ENCODE results near the gene TEN1. TPM values are rescaled to one million over a fixed set of nuclear protein-coding genes. Genes with fewer than 3 reads are reported as not detected.
A peak's percentile ranks its signal among the peaks of the same experiment; 100 is the strongest.

Gene TEN1
- total RNA-seq, 2 donors from 2014 or later: 6.0 to 8.1 TPM

GRCh38 chr17:75979705-75980187, 706 bp downstream of the TEN1 start:
- DNase-seq (ENCODE audit: low spot score) (no peak), ATAC-seq (ENCODE audit: insufficient number of reproducible peaks, low FRiP score, low read depth) (peak; percentile 27)
- no peak for TF ChIP-seq CTCF (IDR thresholded peaks at IDR 0.05)
- Histone ChIP-seq H3K27me3 (replicated peaks; ENCODE audit: insufficient read depth) (no peaks in the 10 kb centered on the region), H3K36me3 (no peaks in the 10 kb centered on the region), H3K4me1 (ENCODE audit: control insufficient read depth in 1 of 2, low read depth in 2 of 2) (peaks cover 19 to 36% of the 10 kb centered on the region in 2 donors), H3K27ac (peak overlapping the region; percentile 99), H3K9me3 (no peaks in the 10 kb centered on the region), H3K4me3 (peak overlapping the region; percentile 84)

GRCh38 chr17:75980188-75981018, 1.4 kb downstream of the TEN1 start:
- Histone ChIP-seq H3K27ac (peak overlapping the region; percentile 99), H3K4me1 (ENCODE audit: control insufficient read depth in 1 of 2, low read depth in 2 of 2) (peaks cover 19 to 36% of the 10 kb centered on the region in 2 donors), H3K4me3 (peak overlapping the region; percentile 84), H3K36me3 (no peaks in the 10 kb centered on the region), H3K27me3 (replicated peaks; ENCODE audit: insufficient read depth) (no peaks in the 10 kb centered on the region), H3K9me3 (no peaks in the 10 kb centered on the region)
- no peak for TF ChIP-seq CTCF (IDR thresholded peaks at IDR 0.05)
- DNase-seq (ENCODE audit: low spot score): no peak
- ATAC-seq (ENCODE audit: insufficient number of reproducible peaks, low FRiP score, low read depth): no peak

- DNase-seq (ENCODE audit: low spot score) (no peak), ATAC-seq (ENCODE audit: insufficient number of reproducible peaks, low FRiP score, low read depth) (no peak)
- no peak for TF ChIP-seq CTCF (IDR thresholded peaks at IDR 0.05)
- no peak overlapping the region for H3K4me3 ChIP-seq
- no peaks in the 10 kb centered on the region for H3K36me3 ChIP-seq
- H3K27ac ChIP-seq: no peak overlapping the region
- H3K27me3 ChIP-seq (replicated peaks; ENCODE audit: insufficient read depth): no peaks in the 10 kb centered on the region
- no peaks in the 10 kb centered on the region for H3K9me3 ChIP-seq
- H3K4me1 ChIP-seq (ENCODE audit: control insufficient read depth in 1 of 2, low read depth in 2 of 2): peaks cover 19 to 30% of the 10 kb centered on the region in 2 donors
These were observed 2.1 kb downstream of the TEN1 start for GRCh38 chr17:75981019-75981615.

- Histone ChIP-seq H3K4me3 (no peak overlapping the region), H3K27me3 (replicated peaks; ENCODE audit: insufficient read depth) (no peaks in the 10 kb centered on the region), H3K4me1 (ENCODE audit: control insufficient read depth in 1 of 2, low read depth in 2 of 2) (peaks cover 4 to 8% of the 10 kb centered on the region in 2 donors), H3K27ac (no peak overlapping the region), H3K9me3 (no peaks in the 10 kb centered on the region), H3K36me3 (no peaks in the 10 kb centered on the region)
- DNase-seq (ENCODE audit: low spot score) (no peak), ATAC-seq (ENCODE audit: insufficient number of reproducible peaks, low FRiP score, low read depth) (no peak)
- TF ChIP-seq CTCF (IDR thresholded peaks at IDR 0.05): no peak
These were observed 4.6 kb downstream of the TEN1 start for GRCh38 chr17:75983501-75984181.

- Histone ChIP-seq H3K4me3 (no peak overlapping the region), H3K9me3 (no peaks in the 10 kb centered on the region), H3K27me3 (replicated peaks; ENCODE audit: insufficient read depth) (no peaks in the 10 kb centered on the region), H3K27ac (no peak overlapping the region), H3K36me3 (no peaks in the 10 kb centered on the region), H3K4me1 (ENCODE audit: control insufficient read depth in 1 of 2, low read depth in 2 of 2) (no peaks in the 10 kb centered on the region)
- no peak for TF ChIP-seq CTCF (IDR thresholded peaks at IDR 0.05)
- ATAC-seq (ENCODE audit: insufficient number of reproducible peaks, low FRiP score, low read depth) (no peak), DNase-seq (ENCODE audit: low spot score) (no peak)
These were observed 6.9 kb downstream of the TEN1 start for GRCh38 chr17:75985986-75986385.

Measured in thoracic aorta (tissue), 2 donors.